ENCODE results near the gene TMA7B.
A peak's percentile ranks its signal among the peaks of the same experiment; 100 is the strongest.
"Not testable (repeated sequence)": the region's sequence is repeated elsewhere in the genome, so short reads cannot be mapped to it uniquely, and the experiment has no call there.

Gene TMA7B

GRCh38 chr22:39991159-39991860 is 31.1 kb downstream of the TMA7B start:
- H3K27ac Mint-ChIP-seq: no peak overlapping the region
- ATAC-seq (ENCODE audit: low read depth) (no peak), DNase-seq (ENCODE audit: low spot score in 2 of 2) (no peak)
- H3K36me3 Mint-ChIP-seq: no peaks in the 10 kb centered on the region
- no peaks in the 10 kb centered on the region for H3K4me1 Mint-ChIP-seq
- H3K9me3 Mint-ChIP-seq: no peaks in the 10 kb centered on the region
- H3K27me3 Mint-ChIP-seq: peaks cover 16% of the 10 kb centered on the region
- H3K4me3 Mint-ChIP-seq: no peak overlapping the region

DNA sequence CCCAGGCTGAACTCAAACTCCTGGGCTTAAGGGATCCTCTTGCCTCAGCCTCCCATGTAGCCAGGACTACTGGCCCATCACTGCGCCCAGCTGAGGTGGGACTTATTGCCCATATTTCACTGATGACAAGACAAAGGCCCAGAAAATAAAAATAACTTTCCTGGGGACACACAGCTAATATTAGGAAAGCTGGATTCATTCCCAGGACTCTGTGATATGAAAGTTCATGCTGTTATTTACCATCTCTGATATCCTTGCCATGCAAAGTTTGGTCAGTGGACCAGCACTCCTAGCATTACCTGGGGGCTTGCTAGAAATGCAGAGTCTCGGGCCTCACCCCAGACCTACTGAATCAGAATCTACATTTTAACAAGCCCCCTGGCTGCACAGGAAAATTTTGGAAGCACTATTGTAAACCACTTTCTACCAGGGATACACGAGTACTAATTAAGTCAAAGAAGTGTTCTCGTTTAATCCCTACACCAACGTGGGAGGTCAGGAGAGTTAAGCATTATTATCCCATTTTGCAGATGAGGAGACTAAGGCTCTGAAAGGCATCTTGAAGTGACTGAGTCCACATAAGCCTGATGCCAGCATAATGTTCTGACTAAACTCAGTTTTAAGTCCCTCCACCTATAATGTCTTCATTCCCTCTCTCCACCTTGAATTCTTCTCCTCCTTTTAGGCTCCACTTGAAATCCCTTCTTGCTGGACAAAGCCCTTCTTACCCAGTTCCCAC is 32.1 kb downstream of the TMA7B start:
- H3K36me3 Mint-ChIP-seq: no peaks in the 10 kb centered on the region
- ATAC-seq (ENCODE audit: low read depth) (no peak), DNase-seq (ENCODE audit: low spot score in 2 of 2) (no peak)
- no peak overlapping the region for H3K27ac Mint-ChIP-seq
- H3K9me3 Mint-ChIP-seq: no peaks in the 10 kb centered on the region
- no peaks in the 10 kb centered on the region for H3K4me1 Mint-ChIP-seq
- no peak overlapping the region for H3K4me3 Mint-ChIP-seq
- peaks cover 19% of the 10 kb centered on the region for H3K27me3 Mint-ChIP-seq

GRCh38 chr22:39992894-39993293 is 32.7 kb downstream of the TMA7B start:
- H3K9me3 Mint-ChIP-seq; H3K4me1 Mint-ChIP-seq; ATAC-seq (ENCODE audit: low read depth); H3K36me3 Mint-ChIP-seq; H3K4me3 Mint-ChIP-seq; DNase-seq (ENCODE audit: low spot score in 2 of 2); H3K27ac Mint-ChIP-seq: not testable (repeated sequence)
- H3K27me3 Mint-ChIP-seq: peaks cover 21% of the 10 kb centered on the region

DNA sequence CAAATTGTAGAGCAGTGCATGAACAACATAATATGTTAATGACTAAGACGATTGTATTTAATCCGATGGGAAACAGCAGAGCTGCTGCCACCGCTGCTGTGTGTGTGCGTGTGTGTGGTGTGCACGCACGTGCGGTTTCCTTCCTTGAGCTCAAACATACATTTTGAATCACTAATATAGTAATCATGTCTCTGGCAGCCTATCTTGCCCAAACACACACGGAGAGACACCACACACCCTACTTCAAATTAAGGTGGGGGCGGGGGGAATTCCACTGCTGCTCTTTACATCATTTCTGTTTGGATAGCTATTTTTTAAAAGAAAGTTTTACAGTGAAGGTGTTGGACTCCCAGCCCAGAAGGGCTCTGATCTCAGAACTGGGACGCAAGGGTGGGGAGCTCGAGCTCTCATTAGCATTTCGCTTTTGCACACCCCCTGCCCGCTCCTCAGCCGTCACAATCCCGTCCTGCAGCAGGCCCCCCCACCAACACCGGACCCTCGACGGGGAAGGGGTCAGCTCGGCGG is 33.9 kb downstream of the TMA7B start:
- DNase-seq (ENCODE audit: low spot score in 2 of 2): no peak
- H3K27me3 Mint-ChIP-seq: peaks cover 16% of the 10 kb centered on the region
- no peak overlapping the region for H3K27ac Mint-ChIP-seq
- H3K4me3 Mint-ChIP-seq: peak overlapping the region; percentile 21
- peak; percentile 32 for ATAC-seq (ENCODE audit: low read depth)
- H3K36me3 Mint-ChIP-seq: no peaks in the 10 kb centered on the region
- H3K9me3 Mint-ChIP-seq: no peaks in the 10 kb centered on the region
- no peaks in the 10 kb centered on the region for H3K4me1 Mint-ChIP-seq

DNA sequence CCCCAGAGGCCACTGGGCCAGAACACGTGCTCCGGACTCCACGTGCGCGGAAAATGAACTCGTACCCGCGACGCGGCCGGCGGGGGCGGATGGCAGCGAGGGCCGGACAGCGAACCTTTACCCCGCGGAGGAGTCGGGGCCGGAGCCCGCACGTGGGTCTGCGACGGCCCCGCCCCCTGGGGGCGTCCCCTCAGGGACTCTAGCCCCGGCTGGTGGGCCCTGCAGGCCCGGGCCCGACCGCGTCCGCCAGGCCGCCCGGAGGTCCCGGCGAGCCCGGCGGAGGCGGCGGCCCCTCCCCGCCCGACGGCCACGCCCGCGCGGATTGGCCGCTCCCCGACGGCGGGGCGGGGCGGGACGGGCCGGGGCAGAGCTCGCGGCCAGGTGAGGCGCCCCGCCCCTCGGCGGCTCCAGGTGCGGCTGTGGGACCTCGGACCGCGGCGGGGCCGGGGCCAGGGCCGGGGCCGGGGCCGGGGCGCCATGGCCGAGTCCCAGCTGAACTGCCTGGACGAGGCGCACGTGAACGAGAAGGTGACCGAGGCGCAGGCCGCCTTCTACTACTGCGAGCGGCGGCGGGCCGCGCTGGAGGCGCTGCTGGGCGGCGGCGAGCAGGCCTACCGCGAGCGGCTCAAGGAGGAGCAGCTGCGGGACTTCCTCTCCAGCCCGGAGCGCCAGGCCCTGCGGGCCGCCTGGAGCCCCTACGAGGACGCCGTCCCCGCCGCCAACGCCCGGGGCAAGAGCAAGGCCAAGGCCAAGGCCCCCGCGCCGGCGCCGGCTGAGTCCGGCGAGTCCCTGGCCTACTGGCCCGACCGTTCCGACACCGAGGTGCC is 34.6 kb downstream of the TMA7B start, which contains the start of gene FAM83F:
TSS of gene FAM83F (plus strand) at position 389 of the 827 bp plus-strand sequence. CDS start at position 478, 89 bp downstream.
- Mint-ChIP-seq H3K27ac (no peak within 1 kb of the TSS), H3K4me3 (peak within 1 kb of the TSS; percentile 21), H3K36me3 (no peaks in the 10 kb centered on the region), H3K9me3 (no peaks in the 10 kb centered on the region), H3K27me3 (peaks cover 19% of the 10 kb centered on the region), H3K4me1 (no peaks in the 10 kb centered on the region)
- ATAC-seq (ENCODE audit: low read depth): peak; percentile 77
- DNase-seq (ENCODE audit: low spot score in 2 of 2): peak in 1 of 2 donors; percentile 32

DNA sequence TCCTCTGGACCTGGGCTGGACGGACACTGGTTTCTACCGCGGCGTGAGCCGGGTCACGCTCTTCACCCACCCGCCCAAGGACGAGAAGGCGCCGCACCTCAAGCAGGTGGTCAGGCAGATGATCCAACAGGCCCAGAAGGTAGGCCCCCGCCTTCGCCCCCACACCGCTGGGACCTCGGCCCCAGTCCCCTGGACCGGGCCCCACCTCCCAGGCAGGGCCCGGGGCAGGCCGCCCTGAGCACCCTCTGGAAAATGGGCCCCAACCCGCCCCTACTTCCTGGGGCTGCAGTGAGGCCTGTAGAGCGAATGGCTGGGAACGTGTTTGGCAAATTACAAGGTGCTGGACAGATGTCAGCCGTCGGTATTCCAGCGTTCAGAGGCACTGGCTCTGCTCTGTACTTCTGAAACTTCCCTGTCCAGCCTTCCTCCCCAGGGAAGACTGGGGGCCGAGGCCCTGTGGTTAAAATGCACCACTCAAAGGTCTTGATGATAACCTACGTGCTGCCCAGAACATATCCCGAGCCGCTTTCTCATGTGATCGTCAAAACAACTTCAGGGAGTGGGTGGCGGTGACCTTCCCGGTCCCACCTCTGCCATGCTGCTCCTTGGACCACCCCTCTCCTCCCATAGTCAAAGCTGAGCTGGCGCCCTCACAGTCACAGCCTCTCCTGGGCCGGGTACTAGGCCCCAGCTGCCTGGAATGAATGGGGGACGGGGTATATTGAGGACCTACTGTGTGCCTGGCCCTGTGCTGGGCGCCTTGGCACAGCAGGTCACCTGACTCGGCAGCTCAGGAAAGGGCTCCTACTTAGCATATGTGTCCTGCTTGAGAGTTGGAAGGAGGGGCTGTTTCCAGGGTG is 35.4 kb downstream of the TMA7B start:
- no peak for ATAC-seq (ENCODE audit: low read depth)
- Mint-ChIP-seq H3K36me3 (no peaks in the 10 kb centered on the region), H3K9me3 (no peaks in the 10 kb centered on the region), H3K4me3 (no peak overlapping the region), H3K27ac (no peak overlapping the region), H3K27me3 (peaks cover 19% of the 10 kb centered on the region), H3K4me1 (no peaks in the 10 kb centered on the region)
- DNase-seq (ENCODE audit: low spot score in 2 of 2): peak in 1 of 2 donors; percentile 21

- Mint-ChIP-seq H3K36me3 (no peaks in the 10 kb centered on the region), H3K27ac (no peak overlapping the region), H3K9me3 (no peaks in the 10 kb centered on the region), H3K27me3 (peaks cover 19% of the 10 kb centered on the region), H3K4me3 (no peak overlapping the region), H3K4me1 (no peaks in the 10 kb centered on the region)
- no peak for DNase-seq (ENCODE audit: low spot score in 2 of 2)
- no peak for ATAC-seq (ENCODE audit: low read depth)
Measured at GRCh38 chr22:39996732-39997131, 36.5 kb downstream of the TMA7B start.

DNA sequence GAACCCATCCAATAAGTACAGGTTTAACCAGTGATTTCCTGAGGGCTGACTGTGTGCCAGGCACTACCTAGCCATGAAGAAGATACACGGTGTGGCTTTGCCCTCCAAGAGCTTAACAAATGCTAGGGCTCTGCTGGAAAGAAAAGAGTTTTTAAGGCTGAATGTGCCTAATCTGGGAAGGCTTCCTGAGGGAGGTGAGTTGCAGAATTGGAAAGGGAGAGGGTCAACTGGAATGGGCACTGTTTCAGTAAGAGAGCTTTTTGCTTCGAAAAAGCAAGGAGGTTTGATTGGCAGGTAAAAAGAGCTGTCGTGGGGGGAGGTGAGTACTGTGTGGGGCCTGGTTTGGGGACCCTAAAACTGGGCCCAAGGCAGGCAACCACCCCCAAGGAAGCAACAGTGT is 37.2 kb downstream of the TMA7B start:
- no peak overlapping the region for H3K4me3 Mint-ChIP-seq
- no peak for ATAC-seq (ENCODE audit: low read depth)
- no peak overlapping the region for H3K27ac Mint-ChIP-seq
- peaks cover 19% of the 10 kb centered on the region for H3K27me3 Mint-ChIP-seq
- H3K36me3 Mint-ChIP-seq: no peaks in the 10 kb centered on the region
- DNase-seq (ENCODE audit: low spot score in 2 of 2): no peak
- no peaks in the 10 kb centered on the region for H3K4me1 Mint-ChIP-seq
- no peaks in the 10 kb centered on the region for H3K9me3 Mint-ChIP-seq

GRCh38 chr22:39997939-39998726 is 37.9 kb downstream of the TMA7B start:
- ATAC-seq (ENCODE audit: low read depth) (no peak), DNase-seq (ENCODE audit: low spot score in 2 of 2) (no peak)
- Mint-ChIP-seq H3K9me3 (no peaks in the 10 kb centered on the region), H3K4me3 (no peak overlapping the region), H3K4me1 (no peaks in the 10 kb centered on the region), H3K27me3 (peaks cover 20% of the 10 kb centered on the region), H3K36me3 (no peaks in the 10 kb centered on the region), H3K27ac (no peak overlapping the region)

DNA sequence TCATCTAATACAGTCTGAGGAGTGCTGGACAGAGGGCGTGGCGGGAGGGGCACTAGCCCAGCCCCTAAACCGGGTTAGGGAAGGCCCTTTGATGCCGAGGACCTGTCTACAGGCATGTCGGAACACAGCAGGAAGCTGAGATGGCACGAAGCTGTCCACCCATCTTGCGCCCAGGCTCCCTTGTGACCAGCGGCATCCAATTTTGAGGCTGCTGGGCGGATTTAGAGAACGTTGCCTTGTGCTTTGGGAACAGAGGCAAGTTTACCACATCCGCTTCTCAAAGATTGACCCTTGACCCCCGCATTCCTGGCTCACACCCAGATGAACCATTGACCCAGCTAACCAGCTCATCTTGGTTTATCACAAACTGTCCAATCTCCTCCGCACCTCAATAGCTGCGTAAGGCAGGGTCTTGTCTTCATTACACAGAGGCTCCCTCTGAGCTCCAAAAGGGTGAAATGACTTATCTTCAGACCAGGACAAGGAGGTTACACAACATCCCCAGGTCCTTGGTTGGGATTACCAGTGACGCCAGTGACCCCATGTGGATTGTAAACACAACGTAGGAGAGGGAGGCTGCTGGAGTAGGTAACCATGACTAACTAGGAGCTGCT is 39.1 kb downstream of the TMA7B start:
- Mint-ChIP-seq H3K36me3 (no peaks in the 10 kb centered on the region), H3K9me3 (no peaks in the 10 kb centered on the region), H3K27ac (no peak overlapping the region), H3K4me1 (no peaks in the 10 kb centered on the region), H3K4me3 (no peak overlapping the region), H3K27me3 (peaks cover 14% of the 10 kb centered on the region)
- ATAC-seq (ENCODE audit: low read depth) (no peak), DNase-seq (ENCODE audit: low spot score in 2 of 2) (no peak)

GRCh38 chr22:40000171-40000570 is 40.0 kb downstream of the TMA7B start:
- no peak overlapping the region for H3K27ac Mint-ChIP-seq
- no peaks in the 10 kb centered on the region for H3K36me3 Mint-ChIP-seq
- DNase-seq (ENCODE audit: low spot score in 2 of 2) (no peak), ATAC-seq (ENCODE audit: low read depth) (no peak)
- peaks cover 17% of the 10 kb centered on the region for H3K27me3 Mint-ChIP-seq
- no peaks in the 10 kb centered on the region for H3K4me1 Mint-ChIP-seq
- H3K4me3 Mint-ChIP-seq: no peak overlapping the region
- H3K9me3 Mint-ChIP-seq: no peaks in the 10 kb centered on the region

- H3K27ac Mint-ChIP-seq: no peak overlapping the region
Measured at GRCh38 chr22:40001106-40001505, 40.9 kb downstream of the TMA7B start.

More at GRCh38 chr22:40001106-40001505, 40.9 kb downstream of the TMA7B start:
- ATAC-seq (ENCODE audit: low read depth) (no peak), DNase-seq (ENCODE audit: low spot score in 2 of 2) (no peak)
- H3K27me3 Mint-ChIP-seq: peaks cover 17% of the 10 kb centered on the region
- H3K9me3 Mint-ChIP-seq: no peaks in the 10 kb centered on the region
- H3K36me3 Mint-ChIP-seq: no peaks in the 10 kb centered on the region
- H3K4me3 Mint-ChIP-seq: no peak overlapping the region
- H3K4me1 Mint-ChIP-seq: no peaks in the 10 kb centered on the region
